HL-60 (cell line): ENCODE data around the gene WDR47.

ENCODE experiments used
- GABPA ChIP-seq: IDR thresholded peaks from 2 replicates; pipeline ENCODE4 v1.6.1; 2012; ENCODE audit warnings: low read depth
- POLR2AphosphoS5 ChIP-seq: IDR thresholded peaks from 2 replicates; pipeline ENCODE4 v1.6.1; 2012; ENCODE audit warnings: low read depth
- TF ChIP-seq, protein P1 (sequence below): IDR thresholded peaks from one replicate; pipeline ENCODE4 v1.5.1; 2011; ENCODE audit warnings: low read length, control low read depth, inconsistent platforms; ENCODE audit not compliant: insufficient read depth
- TF ChIP-seq, protein P2 (sequence below): IDR thresholded peaks from 2 replicates; pipeline ENCODE4 v1.6.1; 2012; ENCODE audit warnings: low read depth; ENCODE audit not compliant: insufficient replicate concordance

DNA sequence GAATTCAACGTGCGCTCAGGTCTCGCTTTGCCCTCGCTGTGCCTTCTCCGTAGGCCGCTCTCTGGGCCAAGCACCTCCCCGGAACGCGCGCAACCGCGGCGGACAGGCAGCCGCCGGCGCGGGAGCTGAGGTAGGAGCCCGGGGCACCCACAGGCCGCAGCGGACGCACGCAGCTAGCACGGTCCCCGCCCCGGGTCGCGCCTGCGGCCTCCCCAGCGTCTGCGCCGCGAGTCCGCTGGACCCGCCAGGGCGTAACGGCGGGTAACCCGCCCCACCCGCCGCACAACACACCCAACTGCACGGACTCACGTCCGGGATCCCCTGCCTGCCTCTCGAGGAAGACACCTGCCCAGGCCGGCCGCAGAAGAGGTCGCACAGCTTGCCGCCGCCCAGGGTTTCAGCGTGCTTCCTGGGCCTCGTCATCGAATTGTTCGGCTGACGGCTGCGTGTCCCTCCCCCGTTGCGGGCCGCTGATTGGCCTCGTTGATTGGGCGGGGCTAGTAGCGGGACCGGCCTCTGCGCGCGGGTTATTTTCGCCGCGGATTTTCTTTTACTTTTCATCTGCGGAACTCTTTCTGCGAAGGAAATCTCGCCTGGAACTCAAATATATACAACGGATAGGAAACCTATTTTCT, 78.7 kb downstream of the WDR47 start, which contains the start of gene CLCC1:
- TF ChIP-seq, protein P1, sequence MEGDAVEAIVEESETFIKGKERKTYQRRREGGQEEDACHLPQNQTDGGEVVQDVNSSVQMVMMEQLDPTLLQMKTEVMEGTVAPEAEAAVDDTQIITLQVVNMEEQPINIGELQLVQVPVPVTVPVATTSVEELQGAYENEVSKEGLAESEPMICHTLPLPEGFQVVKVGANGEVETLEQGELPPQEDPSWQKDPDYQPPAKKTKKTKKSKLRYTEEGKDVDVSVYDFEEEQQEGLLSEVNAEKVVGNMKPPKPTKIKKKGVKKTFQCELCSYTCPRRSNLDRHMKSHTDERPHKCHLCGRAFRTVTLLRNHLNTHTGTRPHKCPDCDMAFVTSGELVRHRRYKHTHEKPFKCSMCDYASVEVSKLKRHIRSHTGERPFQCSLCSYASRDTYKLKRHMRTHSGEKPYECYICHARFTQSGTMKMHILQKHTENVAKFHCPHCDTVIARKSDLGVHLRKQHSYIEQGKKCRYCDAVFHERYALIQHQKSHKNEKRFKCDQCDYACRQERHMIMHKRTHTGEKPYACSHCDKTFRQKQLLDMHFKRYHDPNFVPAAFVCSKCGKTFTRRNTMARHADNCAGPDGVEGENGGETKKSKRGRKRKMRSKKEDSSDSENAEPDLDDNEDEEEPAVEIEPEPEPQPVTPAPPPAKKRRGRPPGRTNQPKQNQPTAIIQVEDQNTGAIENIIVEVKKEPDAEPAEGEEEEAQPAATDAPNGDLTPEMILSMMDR: no peak
- TF ChIP-seq, protein P2, sequence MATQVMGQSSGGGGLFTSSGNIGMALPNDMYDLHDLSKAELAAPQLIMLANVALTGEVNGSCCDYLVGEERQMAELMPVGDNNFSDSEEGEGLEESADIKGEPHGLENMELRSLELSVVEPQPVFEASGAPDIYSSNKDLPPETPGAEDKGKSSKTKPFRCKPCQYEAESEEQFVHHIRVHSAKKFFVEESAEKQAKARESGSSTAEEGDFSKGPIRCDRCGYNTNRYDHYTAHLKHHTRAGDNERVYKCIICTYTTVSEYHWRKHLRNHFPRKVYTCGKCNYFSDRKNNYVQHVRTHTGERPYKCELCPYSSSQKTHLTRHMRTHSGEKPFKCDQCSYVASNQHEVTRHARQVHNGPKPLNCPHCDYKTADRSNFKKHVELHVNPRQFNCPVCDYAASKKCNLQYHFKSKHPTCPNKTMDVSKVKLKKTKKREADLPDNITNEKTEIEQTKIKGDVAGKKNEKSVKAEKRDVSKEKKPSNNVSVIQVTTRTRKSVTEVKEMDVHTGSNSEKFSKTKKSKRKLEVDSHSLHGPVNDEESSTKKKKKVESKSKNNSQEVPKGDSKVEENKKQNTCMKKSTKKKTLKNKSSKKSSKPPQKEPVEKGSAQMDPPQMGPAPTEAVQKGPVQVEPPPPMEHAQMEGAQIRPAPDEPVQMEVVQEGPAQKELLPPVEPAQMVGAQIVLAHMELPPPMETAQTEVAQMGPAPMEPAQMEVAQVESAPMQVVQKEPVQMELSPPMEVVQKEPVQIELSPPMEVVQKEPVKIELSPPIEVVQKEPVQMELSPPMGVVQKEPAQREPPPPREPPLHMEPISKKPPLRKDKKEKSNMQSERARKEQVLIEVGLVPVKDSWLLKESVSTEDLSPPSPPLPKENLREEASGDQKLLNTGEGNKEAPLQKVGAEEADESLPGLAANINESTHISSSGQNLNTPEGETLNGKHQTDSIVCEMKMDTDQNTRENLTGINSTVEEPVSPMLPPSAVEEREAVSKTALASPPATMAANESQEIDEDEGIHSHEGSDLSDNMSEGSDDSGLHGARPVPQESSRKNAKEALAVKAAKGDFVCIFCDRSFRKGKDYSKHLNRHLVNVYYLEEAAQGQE: peak; percentile 66
- TF ChIP-seq POLR2AphosphoS5 (peak; percentile 85), GABPA (no peak)
